ENCODE results near the gene RNF130.

DNA sequence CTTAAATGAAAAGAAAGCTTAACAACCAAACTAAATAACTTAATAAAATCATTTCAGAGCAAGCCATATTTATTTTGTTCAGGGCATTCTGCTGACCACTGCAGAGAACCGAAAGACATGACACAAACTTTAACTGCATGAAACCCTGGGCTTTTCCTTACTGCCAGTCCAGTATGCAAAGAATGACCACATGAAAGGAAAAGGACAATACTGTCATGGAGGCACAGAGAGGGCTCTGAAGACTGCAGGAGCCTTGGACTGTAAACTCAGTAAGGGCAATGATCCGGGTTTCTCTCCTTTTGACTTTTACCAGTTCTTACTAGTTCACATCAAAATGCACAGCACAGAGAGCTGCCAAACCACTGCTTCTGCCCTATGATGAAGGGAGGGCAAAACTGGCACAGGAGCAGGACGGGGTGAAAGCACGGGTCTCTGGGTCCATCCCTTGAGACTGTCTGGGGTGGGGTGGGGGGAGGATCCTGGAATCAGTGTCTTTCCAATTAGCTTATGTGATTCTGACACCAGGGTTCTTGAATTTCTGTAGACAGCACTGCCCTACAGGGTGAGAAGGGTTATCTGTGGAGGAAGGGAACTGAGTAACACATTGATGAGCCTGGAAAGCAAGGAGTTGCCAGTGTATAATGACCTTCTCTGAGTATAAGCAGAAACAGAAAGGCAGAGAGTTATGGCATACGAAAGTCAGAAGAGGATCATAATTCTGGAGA, 44.7 kb downstream of the RNF130 start:
- TF ChIP-seq RAD21 (IDR thresholded peaks at IDR 0.05; ENCODE audit: low read depth) = no peak
- TF ChIP-seq TAF1 (IDR thresholded peaks at IDR 0.05; ENCODE audit: low read depth) = no peak
- TF ChIP-seq FOXM1 (IDR thresholded peaks at IDR 0.05; ENCODE audit: borderline replicate concordance, low read depth) = no peak
